ENCODE data around the gene SLC16A4.
"Not testable (repeated sequence)": the region's sequence is repeated elsewhere in the genome, so short reads cannot be mapped to it uniquely, and the experiment has no call there.

The SLC16A4 gene

DNA sequence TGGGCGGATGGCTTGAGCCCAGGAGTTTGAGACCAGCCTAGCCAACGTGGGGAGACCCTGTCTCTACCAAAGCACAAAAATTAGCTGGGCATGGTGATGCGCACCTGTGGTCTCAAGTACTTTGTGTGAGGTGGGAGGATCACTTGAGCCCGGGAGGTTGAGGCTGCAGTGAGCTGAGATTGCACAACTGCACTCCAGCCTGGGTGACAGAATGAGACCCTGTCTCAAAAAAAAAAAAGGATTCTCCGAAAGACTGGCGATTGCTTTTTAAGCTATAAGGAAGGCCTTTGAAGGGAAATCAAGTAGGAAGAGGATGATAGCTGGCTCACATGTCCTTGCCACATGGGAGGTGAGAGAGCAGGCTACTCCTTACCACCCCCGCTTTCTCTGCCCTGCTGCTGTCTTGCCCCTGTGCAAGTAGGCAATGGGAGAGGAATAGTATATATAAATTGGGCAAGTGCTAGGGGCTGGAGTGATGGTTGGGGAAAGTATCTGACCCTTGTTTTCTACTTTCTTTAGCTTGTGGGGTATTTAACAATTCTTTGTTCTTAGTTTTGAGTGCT, 20.4 kb upstream of the SLC16A4 start:
- Histone ChIP-seq H3K4me1 (ENCODE audit: control insufficient read depth in 2 of 2, insufficient read depth in 2 of 2, low read length in 2 of 2) (peaks cover 4 to 6% of the 10 kb centered on the region in 2 donors), H3K9me3 (ENCODE audit: control insufficient read depth in 2 of 2, low read length in 2 of 2) (no peaks in the 10 kb centered on the region), H3K4me3 (ENCODE audit: low read length in 2 of 2) (no peak overlapping the region), H3K9ac (ENCODE audit: low read depth in 1 of 2, low read length in 2 of 2) (no peak overlapping the region), H3K36me3 (ENCODE audit: control insufficient read depth in 2 of 2, insufficient read depth in 2 of 2, low read length in 2 of 2) (no peaks in the 10 kb centered on the region), H3K27me3 (ENCODE audit: control insufficient read depth in 2 of 2, insufficient read depth in 2 of 2, low read length in 2 of 2) (no peaks in the 10 kb centered on the region), H3K27ac (ENCODE audit: low read depth in 2 of 2, low read length in 2 of 2) (no peak overlapping the region)

DNA sequence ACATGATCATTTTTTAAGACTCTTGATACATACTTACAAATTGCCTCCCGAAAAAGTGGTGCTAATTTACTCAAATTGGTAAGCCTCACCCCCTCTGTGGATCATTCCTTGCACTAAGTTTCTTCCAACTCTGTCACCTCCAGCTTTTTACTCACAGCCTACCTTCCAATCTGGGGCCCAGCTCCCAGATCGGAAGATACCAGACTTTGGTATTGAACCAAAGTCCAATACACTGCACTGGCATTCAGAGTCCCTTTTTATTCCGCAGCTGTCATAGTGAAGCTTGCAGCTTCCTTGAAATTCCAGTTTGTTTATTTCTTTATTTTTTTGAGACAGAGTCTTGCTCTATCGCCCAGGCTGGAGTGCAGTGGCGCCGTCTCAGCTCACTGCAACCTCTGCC, 18.5 kb upstream of the SLC16A4 start:
- H3K9me3 ChIP-seq (ENCODE audit: control insufficient read depth in 2 of 2, low read length in 2 of 2) = no peaks in the 10 kb centered on the region
- no peak overlapping the region for H3K9ac ChIP-seq (ENCODE audit: low read depth in 1 of 2, low read length in 2 of 2)
- no peak overlapping the region for H3K4me3 ChIP-seq (ENCODE audit: low read length in 2 of 2)
- peaks cover 6% of the 10 kb centered on the region in 2 donors for H3K36me3 ChIP-seq (ENCODE audit: control insufficient read depth in 2 of 2, insufficient read depth in 2 of 2, low read length in 2 of 2)
- H3K27ac ChIP-seq (ENCODE audit: low read depth in 2 of 2, low read length in 2 of 2) = no peak overlapping the region
- H3K4me1 ChIP-seq (ENCODE audit: control insufficient read depth in 2 of 2, insufficient read depth in 2 of 2, low read length in 2 of 2) = peaks cover 4 to 8% of the 10 kb centered on the region in 2 donors
- H3K27me3 ChIP-seq (ENCODE audit: control insufficient read depth in 2 of 2, insufficient read depth in 2 of 2, low read length in 2 of 2) = no peaks in the 10 kb centered on the region

DNA sequence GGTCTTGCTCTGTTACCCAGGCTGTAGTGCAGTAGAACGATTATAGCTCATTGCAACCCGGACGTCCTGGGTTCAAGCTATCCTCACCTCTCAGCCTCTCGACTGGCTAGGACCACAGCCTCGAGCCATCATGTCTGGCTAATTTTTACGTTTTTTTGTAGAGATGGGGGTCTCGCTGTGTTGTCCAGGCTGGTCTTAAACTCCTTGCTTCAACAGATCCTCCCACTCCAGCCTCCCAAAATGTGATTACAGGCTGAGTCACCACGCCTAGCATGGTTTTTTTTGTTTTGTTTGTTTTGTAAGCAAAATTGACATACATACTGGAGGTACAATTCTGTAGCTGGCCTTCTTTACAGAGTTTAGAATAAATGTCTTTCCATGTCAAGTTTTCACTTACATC, 17.7 kb upstream of the SLC16A4 start:
- H3K4me3 ChIP-seq (ENCODE audit: low read length in 2 of 2) = peak overlapping the region; percentile 92 to 97
- no peak overlapping the region for H3K27ac ChIP-seq (ENCODE audit: low read depth in 2 of 2, low read length in 2 of 2)
- peaks cover 12 to 14% of the 10 kb centered on the region in 2 donors for H3K36me3 ChIP-seq (ENCODE audit: control insufficient read depth in 2 of 2, insufficient read depth in 2 of 2, low read length in 2 of 2)
- no peak overlapping the region for H3K9ac ChIP-seq (ENCODE audit: low read depth in 1 of 2, low read length in 2 of 2)
- peaks cover 4 to 8% of the 10 kb centered on the region in 2 donors for H3K4me1 ChIP-seq (ENCODE audit: control insufficient read depth in 2 of 2, insufficient read depth in 2 of 2, low read length in 2 of 2)
- H3K9me3 ChIP-seq (ENCODE audit: control insufficient read depth in 2 of 2, low read length in 2 of 2) = no peaks in the 10 kb centered on the region
- no peaks in the 10 kb centered on the region for H3K27me3 ChIP-seq (ENCODE audit: control insufficient read depth in 2 of 2, insufficient read depth in 2 of 2, low read length in 2 of 2)

DNA sequence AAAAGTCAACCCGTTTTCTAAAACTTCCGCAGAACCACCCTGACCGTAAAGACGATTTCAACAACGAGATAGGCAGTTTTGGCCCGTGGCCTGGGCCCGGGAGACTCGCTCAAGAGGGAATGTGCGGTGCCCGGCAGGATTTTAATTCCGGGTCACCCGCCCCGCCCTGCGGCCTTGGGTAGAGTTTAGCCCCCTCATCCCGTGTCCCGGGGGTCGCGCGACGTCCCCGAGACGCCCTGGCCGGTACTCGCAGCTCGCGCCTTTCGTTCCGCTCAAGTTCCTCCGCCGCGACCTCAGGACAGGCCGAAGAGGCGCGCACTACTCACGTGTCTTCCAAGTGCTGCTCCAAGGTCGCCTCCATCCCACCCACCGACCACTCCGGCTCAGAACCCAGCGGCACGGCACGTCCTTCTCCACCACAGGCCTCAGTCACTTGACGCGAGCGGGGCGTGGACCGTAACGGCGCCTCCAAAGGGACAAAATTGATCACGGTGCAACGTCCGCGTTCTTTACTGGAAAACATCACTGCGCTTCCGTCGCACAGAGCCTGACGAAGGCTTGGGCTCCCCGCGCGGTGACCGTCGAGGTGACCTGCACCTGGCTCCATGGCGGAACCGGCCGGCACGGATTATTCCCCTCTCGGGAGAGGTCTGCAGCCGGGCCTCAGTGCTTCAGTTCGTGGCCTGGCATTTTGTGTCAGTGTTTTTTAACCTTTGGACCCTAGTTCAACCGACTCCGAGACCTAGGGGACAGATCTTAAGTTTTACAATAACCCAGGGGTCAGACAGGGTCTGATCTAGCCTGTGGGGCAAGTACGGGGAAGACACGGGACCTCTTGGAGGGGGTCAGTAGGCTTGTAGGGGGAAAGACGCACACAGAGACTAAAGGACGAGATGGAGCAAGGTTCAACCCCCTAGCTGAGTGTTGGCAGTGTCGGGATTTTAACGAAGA, 16.7 kb upstream of the SLC16A4 start, which contains the start of gene LAMTOR5:
Gene LAMTOR5, minus strand, starts transcription at position 435 of the 951 bp plus-strand sequence. Its CDS starts 74 bp downstream, at position 361.
- Histone ChIP-seq H3K9me3 (ENCODE audit: control insufficient read depth in 2 of 2, low read length in 2 of 2) (no peaks in the 10 kb centered on the region), H3K9ac (ENCODE audit: low read depth in 1 of 2, low read length in 2 of 2) (peak within 1 kb of the TSS; percentile 99 to 100), H3K36me3 (ENCODE audit: control insufficient read depth in 2 of 2, insufficient read depth in 2 of 2, low read length in 2 of 2) (peaks cover 19 to 21% of the 10 kb centered on the region in 2 donors), H3K4me3 (ENCODE audit: low read length in 2 of 2) (peak within 1 kb of the TSS; percentile 92 to 97), H3K27me3 (ENCODE audit: control insufficient read depth in 2 of 2, insufficient read depth in 2 of 2, low read length in 2 of 2) (no peaks in the 10 kb centered on the region), H3K27ac (ENCODE audit: low read depth in 2 of 2, low read length in 2 of 2) (peak within 1 kb of the TSS; percentile 93 to 95), H3K4me1 (ENCODE audit: control insufficient read depth in 2 of 2, insufficient read depth in 2 of 2, low read length in 2 of 2) (peaks cover 4 to 8% of the 10 kb centered on the region in 2 donors)

DNA sequence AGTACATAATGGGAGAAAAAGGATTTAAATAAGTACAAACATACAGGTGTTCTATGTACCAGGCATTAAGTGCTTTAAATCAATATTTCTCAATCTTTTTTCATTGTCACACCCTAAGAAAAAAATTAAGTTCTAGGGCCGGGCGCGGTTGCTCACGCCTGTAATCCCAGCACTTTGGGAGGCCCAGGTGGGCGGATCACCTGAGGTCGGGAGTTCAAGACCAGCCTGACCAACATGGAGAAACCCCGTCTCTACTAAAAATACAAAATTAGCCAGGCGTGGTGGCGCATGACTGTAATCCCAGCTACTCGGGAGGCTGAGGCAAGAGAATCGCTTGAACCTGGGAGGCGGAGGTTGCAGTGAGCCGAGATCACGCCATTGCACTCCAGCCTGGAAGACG, 15.6 kb upstream of the SLC16A4 start:
- not testable (repeated sequence) for H3K4me1 ChIP-seq (ENCODE audit: control insufficient read depth in 2 of 2, insufficient read depth in 2 of 2, low read length in 2 of 2); H3K9me3 ChIP-seq (ENCODE audit: control insufficient read depth in 2 of 2, low read length in 2 of 2); H3K27ac ChIP-seq (ENCODE audit: low read depth in 2 of 2, low read length in 2 of 2); H3K27me3 ChIP-seq (ENCODE audit: control insufficient read depth in 2 of 2, insufficient read depth in 2 of 2, low read length in 2 of 2)
- H3K4me3 ChIP-seq (ENCODE audit: low read length in 2 of 2) = peak overlapping the region; percentile 92 to 97
- peak overlapping the region; percentile 14 to 99 for H3K9ac ChIP-seq (ENCODE audit: low read depth in 1 of 2, low read length in 2 of 2)
- peaks cover 29 to 31% of the 10 kb centered on the region in 2 donors for H3K36me3 ChIP-seq (ENCODE audit: control insufficient read depth in 2 of 2, insufficient read depth in 2 of 2, low read length in 2 of 2)

DNA sequence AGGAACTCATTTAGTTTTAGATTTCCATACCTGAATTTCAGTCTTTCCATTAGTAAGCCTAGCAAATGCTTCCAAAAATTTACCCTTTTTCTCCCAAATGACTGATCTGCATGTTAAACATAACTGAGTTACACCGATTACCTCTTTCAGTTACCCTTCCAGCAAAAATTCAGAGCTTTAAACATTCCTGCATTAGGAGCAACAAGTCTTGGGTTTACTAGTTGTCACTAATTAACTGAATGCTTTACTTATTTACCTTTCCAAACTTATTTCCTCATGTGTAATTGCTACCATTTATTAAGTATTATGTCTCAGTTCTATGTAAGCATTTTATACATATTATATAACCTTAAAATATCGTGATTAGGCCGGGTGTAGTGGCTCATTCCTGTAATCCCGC, 13.6 kb upstream of the SLC16A4 start:
- no peak overlapping the region for H3K27ac ChIP-seq (ENCODE audit: low read depth in 2 of 2, low read length in 2 of 2)
- no peaks in the 10 kb centered on the region for H3K27me3 ChIP-seq (ENCODE audit: control insufficient read depth in 2 of 2, insufficient read depth in 2 of 2, low read length in 2 of 2)
- H3K36me3 ChIP-seq (ENCODE audit: control insufficient read depth in 2 of 2, insufficient read depth in 2 of 2, low read length in 2 of 2) = peaks cover 32 to 43% of the 10 kb centered on the region in 2 donors
- H3K9ac ChIP-seq (ENCODE audit: low read depth in 1 of 2, low read length in 2 of 2) = no peak overlapping the region
- no peak overlapping the region for H3K4me3 ChIP-seq (ENCODE audit: low read length in 2 of 2)
- H3K4me1 ChIP-seq (ENCODE audit: control insufficient read depth in 2 of 2, insufficient read depth in 2 of 2, low read length in 2 of 2) = peaks cover 4 to 8% of the 10 kb centered on the region in 2 donors
- no peaks in the 10 kb centered on the region for H3K9me3 ChIP-seq (ENCODE audit: control insufficient read depth in 2 of 2, low read length in 2 of 2)

DNA sequence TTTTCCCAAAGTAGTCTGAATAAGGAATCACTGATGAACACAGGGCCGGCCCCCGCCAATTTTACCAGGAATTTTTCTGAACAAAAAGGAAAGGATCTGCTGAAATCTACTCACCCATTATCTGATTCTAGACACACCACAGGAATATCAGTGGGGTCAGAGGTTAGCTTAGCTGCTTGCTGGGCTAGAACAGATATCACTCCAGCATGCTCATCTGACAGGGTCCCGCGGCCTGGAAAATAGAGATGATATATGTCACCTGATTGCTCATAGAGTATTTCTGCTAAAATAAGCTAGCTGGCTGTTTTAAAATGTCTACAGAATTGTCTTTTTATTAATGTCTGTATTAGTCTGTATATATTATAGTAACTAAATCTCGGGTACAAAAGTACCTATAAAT, 13.0 kb upstream of the SLC16A4 start:
- Histone ChIP-seq H3K4me1 (ENCODE audit: control insufficient read depth in 2 of 2, insufficient read depth in 2 of 2, low read length in 2 of 2) (peaks cover 4 to 8% of the 10 kb centered on the region in 2 donors), H3K9ac (ENCODE audit: low read depth in 1 of 2, low read length in 2 of 2) (no peak overlapping the region), H3K27me3 (ENCODE audit: control insufficient read depth in 2 of 2, insufficient read depth in 2 of 2, low read length in 2 of 2) (no peaks in the 10 kb centered on the region), H3K4me3 (ENCODE audit: low read length in 2 of 2) (no peak overlapping the region), H3K9me3 (ENCODE audit: control insufficient read depth in 2 of 2, low read length in 2 of 2) (no peaks in the 10 kb centered on the region), H3K36me3 (ENCODE audit: control insufficient read depth in 2 of 2, insufficient read depth in 2 of 2, low read length in 2 of 2) (peaks cover 32 to 43% of the 10 kb centered on the region in 2 donors), H3K27ac (ENCODE audit: low read depth in 2 of 2, low read length in 2 of 2) (no peak overlapping the region)

DNA sequence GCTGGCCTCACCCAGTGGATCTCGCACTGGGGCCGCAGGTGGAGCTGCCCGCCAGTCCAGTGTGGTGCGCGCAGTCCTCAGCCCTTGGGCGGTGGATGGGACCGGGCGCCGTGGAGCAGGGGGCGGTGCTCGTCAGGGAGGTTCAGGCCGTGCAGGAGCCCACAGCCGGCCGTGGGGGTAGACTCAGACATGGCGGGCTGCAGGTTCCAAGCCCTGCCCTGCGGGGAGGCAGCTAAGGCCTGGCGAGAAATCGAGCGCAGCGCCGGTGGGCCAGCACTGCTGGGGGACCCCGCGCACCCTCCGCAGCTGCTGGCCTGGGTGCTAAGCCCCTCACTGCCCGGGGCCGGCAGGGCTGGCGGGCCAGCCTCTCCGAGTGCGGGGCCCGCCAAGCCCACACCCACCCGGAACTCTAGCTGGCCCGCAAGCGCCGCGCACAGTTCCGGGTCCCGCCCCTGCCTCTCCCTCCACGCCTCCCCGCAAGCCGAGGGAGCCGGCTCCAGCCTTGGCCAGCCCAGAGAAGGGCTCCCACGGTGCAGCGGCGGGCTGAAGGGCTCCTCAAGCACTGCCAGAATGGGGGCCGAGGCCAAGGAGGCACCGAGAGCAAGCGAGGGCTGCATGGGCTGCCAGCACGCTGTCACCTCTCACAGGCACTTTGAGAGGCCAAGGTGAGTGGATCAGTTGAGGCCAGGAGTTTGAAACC, 5.6 kb upstream of the SLC16A4 start:
- H3K4me3 ChIP-seq (ENCODE audit: low read length in 2 of 2); H3K27ac ChIP-seq (ENCODE audit: low read depth in 2 of 2, low read length in 2 of 2); H3K9me3 ChIP-seq (ENCODE audit: control insufficient read depth in 2 of 2, low read length in 2 of 2); H3K27me3 ChIP-seq (ENCODE audit: control insufficient read depth in 2 of 2, insufficient read depth in 2 of 2, low read length in 2 of 2); H3K9ac ChIP-seq (ENCODE audit: low read depth in 1 of 2, low read length in 2 of 2); H3K4me1 ChIP-seq (ENCODE audit: control insufficient read depth in 2 of 2, insufficient read depth in 2 of 2, low read length in 2 of 2): not testable (repeated sequence)
- H3K36me3 ChIP-seq (ENCODE audit: control insufficient read depth in 2 of 2, insufficient read depth in 2 of 2, low read length in 2 of 2) = peaks cover 3 to 14% of the 10 kb centered on the region in 2 donors

DNA sequence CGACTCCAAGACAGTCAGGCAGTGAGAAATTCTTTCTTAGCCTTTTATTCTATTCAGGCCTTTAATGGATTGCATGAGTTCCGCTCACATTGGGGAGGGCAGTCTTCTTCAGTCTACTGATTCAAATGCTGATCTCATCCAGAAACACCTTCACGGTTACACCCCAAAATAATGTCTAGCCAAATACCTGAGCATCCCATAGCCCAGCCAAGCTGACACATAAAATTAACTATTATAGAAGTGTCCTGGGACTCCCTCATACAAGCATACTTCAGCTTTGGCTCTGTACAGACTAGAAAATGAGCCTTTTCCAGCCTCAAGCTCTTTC, 3.6 kb upstream of the SLC16A4 start:
- Histone ChIP-seq H3K9ac (ENCODE audit: low read depth in 1 of 2, low read length in 2 of 2) (no peak overlapping the region), H3K4me3 (ENCODE audit: low read length in 2 of 2) (no peak overlapping the region), H3K27me3 (ENCODE audit: control insufficient read depth in 2 of 2, insufficient read depth in 2 of 2, low read length in 2 of 2) (no peaks in the 10 kb centered on the region), H3K4me1 (ENCODE audit: control insufficient read depth in 2 of 2, insufficient read depth in 2 of 2, low read length in 2 of 2) (peaks cover 0 to 6% of the 10 kb centered on the region in 2 donors), H3K36me3 (ENCODE audit: control insufficient read depth in 2 of 2, insufficient read depth in 2 of 2, low read length in 2 of 2) (peaks cover 0 to 2% of the 10 kb centered on the region in 2 donors), H3K27ac (ENCODE audit: low read depth in 2 of 2, low read length in 2 of 2) (peak overlapping the region in 1 of 2 donors; percentile 36), H3K9me3 (ENCODE audit: control insufficient read depth in 2 of 2, low read length in 2 of 2) (no peaks in the 10 kb centered on the region)

Data from mucosa of rectum (tissue), 2 donors.